Mesendoderm (in vitro differentiated cells): Measurements from ENCODE around the gene GPR152.

Experiments
- DNase-seq: peaks from one replicate; pipeline ENCODE4 v3.0.0; 2013
- H2AK5ac ChIP-seq: 2 replicates; pipeline ENCODE4 v1.6.1; 2013; ENCODE audit warnings: low read length, inconsistent platforms
- H2BK120ac ChIP-seq: 2 replicates; pipeline ENCODE4 v1.6.1; 2013; ENCODE audit warnings: low read depth, mild to moderate bottlenecking, low read length, moderate library complexity, mixed read lengths
- H2BK15ac ChIP-seq: replicated peaks from 2 replicates; pipeline ENCODE4 v1.6.1; 2013; ENCODE audit warnings: low read depth, mild to moderate bottlenecking, moderate library complexity
- H2BK5ac ChIP-seq: 2 replicates; pipeline ENCODE4 v1.6.1; 2013; ENCODE audit warnings: low read length, inconsistent platforms
- H3K18ac ChIP-seq: 2 replicates; pipeline ENCODE4 v1.6.1; 2013; ENCODE audit warnings: mild to moderate bottlenecking, low read length, mixed read lengths
- H3K23ac ChIP-seq: one replicate; pipeline ENCODE4 v1.6.1; 2013; ENCODE audit warnings: low read length
- H3K27ac ChIP-seq: 2 replicates; pipeline ENCODE4 v1.5.1; 2013; ENCODE audit warnings: low read depth, mild to moderate bottlenecking, inconsistent platforms, low read length, moderate library complexity
- H3K27me3 ChIP-seq: 2 replicates; pipeline ENCODE4 v1.6.1; 2013; ENCODE audit warnings: low read length, control low read depth, mild to moderate bottlenecking, inconsistent platforms; ENCODE audit not compliant: insufficient read depth, poor library complexity
- H3K36me3 ChIP-seq: 2 replicates; pipeline ENCODE4 v1.6.1; 2013; ENCODE audit warnings: low read length, inconsistent platforms; ENCODE audit not compliant: control insufficient read depth, insufficient read depth
- H3K4ac ChIP-seq: one replicate; pipeline ENCODE4 v1.6.1; 2013; ENCODE audit warnings: low read depth, mild to moderate bottlenecking, low read length, moderate library complexity
- H3K4me1 ChIP-seq: 2 replicates; pipeline ENCODE4 v1.6.1; 2013; ENCODE audit warnings: low read depth, low read length, inconsistent platforms; ENCODE audit not compliant: control insufficient read depth
- H3K4me2 ChIP-seq: 2 replicates; pipeline ENCODE4 v1.6.1; 2013; ENCODE audit warnings: low read length
- H3K4me3 ChIP-seq: 2 replicates; pipeline ENCODE4 v1.5.1; 2013; ENCODE audit warnings: mild to moderate bottlenecking, low read length
- H3K56ac ChIP-seq: one replicate; pipeline ENCODE4 v1.6.1; 2013; ENCODE audit warnings: low read length
- H3K79me1 ChIP-seq: 2 replicates; pipeline ENCODE4 v1.6.1; 2013; ENCODE audit warnings: low read length, inconsistent platforms
- H3K79me2 ChIP-seq: 2 replicates; pipeline ENCODE4 v1.6.1; 2013; ENCODE audit warnings: mild to moderate bottlenecking, low read length; ENCODE audit not compliant: control insufficient read depth, insufficient read depth
- H3K9ac ChIP-seq: 2 replicates; pipeline ENCODE4 v1.6.1; 2013; ENCODE audit warnings: low read length, inconsistent platforms
- H4K5ac ChIP-seq: one replicate; pipeline ENCODE4 v1.6.1; 2013; ENCODE audit warnings: low read length
- H4K8ac ChIP-seq: one replicate; pipeline ENCODE4 v1.6.1; 2013; ENCODE audit warnings: low read depth, mild to moderate bottlenecking, control low read depth, low read length, moderate library complexity
- WGBS: extraction: QIAGEN DNeasy Blood & Tissue Kit; methylation state at CpG from one replicate; pipeline ENCODE4 v1.1.7; 2013; ENCODE audit warnings: low lambda C conversion rate, missing lambda C conversion rate; ENCODE audit not compliant: insufficient coverage; ENCODE audit errors: extremely low coverage; 5-methylcytosine and 5-hydroxymethylcytosine counted together

The GPR152 gene

DNA sequence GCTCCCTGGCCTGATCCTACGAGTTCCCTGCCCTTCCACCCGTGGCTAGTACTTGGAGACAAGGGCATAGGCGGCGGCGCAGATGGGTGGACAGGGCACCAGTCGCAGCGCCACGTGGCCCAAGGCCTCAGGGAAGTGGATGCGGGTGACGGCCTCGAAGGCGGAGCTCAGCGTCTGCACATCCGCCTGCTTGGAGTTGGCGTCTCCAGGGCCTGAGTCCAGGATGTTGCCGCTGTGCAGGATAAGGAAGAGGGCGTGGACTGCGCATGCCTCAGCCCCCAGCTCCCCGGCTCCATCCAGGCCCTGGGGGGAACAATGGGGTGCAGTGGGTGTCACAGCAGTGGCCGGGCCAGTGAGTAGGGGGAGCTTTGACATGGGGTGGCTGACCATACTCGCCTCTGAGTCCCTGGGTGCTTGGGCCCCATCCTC is 46.0 kb upstream of the GPR152 start:
- H3K79me2 ChIP-seq, result no peaks in the 10 kb centered on the region
- no peak overlapping the region for H3K4me3 ChIP-seq
- H3K79me1 ChIP-seq, result peaks cover 2% of the 10 kb centered on the region
- H3K4me1 ChIP-seq, result no peaks in the 10 kb centered on the region
- DNase-seq, result no peak
- no peak overlapping the region for H4K8ac ChIP-seq
- no peak overlapping the region for H3K23ac ChIP-seq
- no peak overlapping the region for H3K27ac ChIP-seq
- no peak overlapping the region for H3K4me2 ChIP-seq
- no peak overlapping the region for H3K9ac ChIP-seq
- H3K56ac ChIP-seq, result no peak overlapping the region
- no peaks in the 10 kb centered on the region for H3K27me3 ChIP-seq
- no peak overlapping the region for H3K18ac ChIP-seq
- WGBS, result no CpG with 5 or more reads among the region's 21 CpGs
- no peak overlapping the region for H4K5ac ChIP-seq
- no peak overlapping the region for H2BK15ac ChIP-seq
- no peak overlapping the region for H2BK120ac ChIP-seq
- H2BK5ac ChIP-seq, result no peak overlapping the region
- no peaks in the 10 kb centered on the region for H3K36me3 ChIP-seq
- H3K4ac ChIP-seq, result no peak overlapping the region
- no peak overlapping the region for H2AK5ac ChIP-seq

DNA sequence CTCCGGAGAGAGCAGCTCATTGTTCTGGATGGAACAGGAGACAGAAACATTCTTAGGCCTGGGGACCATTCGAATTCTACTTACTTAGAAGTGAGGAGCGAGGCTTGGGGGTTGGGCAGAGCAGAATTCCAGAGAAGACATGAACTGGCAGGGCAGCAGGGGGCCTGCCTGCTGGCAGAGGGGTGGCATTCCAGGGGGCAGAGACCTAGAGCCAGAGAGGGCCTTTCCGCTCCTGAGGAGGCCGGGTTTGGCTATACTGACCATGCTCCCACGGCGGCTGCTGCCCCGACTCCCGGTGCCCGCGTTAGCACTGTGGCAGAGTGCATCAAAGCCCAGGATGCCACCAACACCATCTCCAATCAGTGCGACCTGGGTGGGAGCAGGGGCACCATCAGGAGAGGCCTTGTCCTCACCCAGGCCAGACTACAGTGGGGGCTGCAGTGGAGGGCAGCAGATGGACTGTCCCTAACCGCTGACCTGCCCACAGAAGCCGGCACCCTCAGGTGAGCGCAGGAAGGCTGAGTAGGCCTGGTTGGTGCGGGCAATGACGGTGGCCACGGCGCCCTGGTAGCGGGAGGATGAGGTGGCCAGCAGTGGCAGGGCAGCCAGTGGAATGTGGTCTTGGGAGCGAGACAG is 45.2 kb upstream of the GPR152 start:
- no peak for DNase-seq
- Histone ChIP-seq H3K36me3 (no peaks in the 10 kb centered on the region), H2BK5ac (no peak overlapping the region)

DNA sequence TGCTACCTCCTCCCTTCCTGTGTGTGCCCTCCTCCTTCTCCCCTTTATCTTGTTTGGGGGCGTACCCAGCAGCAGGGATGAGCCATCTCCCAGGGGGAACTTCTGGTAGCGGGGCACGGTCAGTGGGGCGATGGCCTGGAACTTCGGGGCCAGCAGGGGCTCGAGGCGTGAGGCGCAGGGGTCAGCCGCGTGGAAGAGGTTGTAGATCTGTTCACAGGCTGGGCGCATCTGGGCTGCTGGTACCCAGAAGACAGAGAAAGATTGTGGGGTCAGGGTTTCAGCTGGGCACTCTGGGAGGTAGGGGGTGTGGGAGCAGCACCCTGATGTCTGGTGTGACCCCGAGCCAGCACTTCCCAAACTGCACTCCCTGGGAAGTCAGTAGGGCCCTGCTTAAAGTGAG is 43.6 kb upstream of the GPR152 start:
- DNase-seq, result no peak
- H3K23ac ChIP-seq, result no peak overlapping the region
- WGBS, result no CpG with 5 or more reads among the region's 12 CpGs
- no peaks in the 10 kb centered on the region for H3K4me1 ChIP-seq
- no peak overlapping the region for H2AK5ac ChIP-seq
- H3K36me3 ChIP-seq, result peaks cover 4% of the 10 kb centered on the region
- H2BK5ac ChIP-seq, result no peak overlapping the region
- H3K18ac ChIP-seq, result no peak overlapping the region
- no peak overlapping the region for H4K5ac ChIP-seq
- H3K4me3 ChIP-seq, result no peak overlapping the region
- H3K4ac ChIP-seq, result no peak overlapping the region
- no peak overlapping the region for H3K4me2 ChIP-seq
- H3K56ac ChIP-seq, result no peak overlapping the region
- H2BK15ac ChIP-seq, result no peak overlapping the region
- no peak overlapping the region for H3K27ac ChIP-seq
- H3K79me2 ChIP-seq, result no peaks in the 10 kb centered on the region
- H3K27me3 ChIP-seq, result no peaks in the 10 kb centered on the region
- no peak overlapping the region for H4K8ac ChIP-seq
- H2BK120ac ChIP-seq, result no peak overlapping the region
- H3K9ac ChIP-seq, result no peak overlapping the region
- no peaks in the 10 kb centered on the region for H3K79me1 ChIP-seq

More for the DNA sequence above, 45.2 kb upstream of the GPR152 start:
- H3K27me3 ChIP-seq, result no peaks in the 10 kb centered on the region
- no peak overlapping the region for H2AK5ac ChIP-seq
- H3K4ac ChIP-seq, result no peak overlapping the region
- H3K56ac ChIP-seq, result no peak overlapping the region
- H3K27ac ChIP-seq, result no peak overlapping the region
- no peak overlapping the region for H2BK15ac ChIP-seq
- no peak overlapping the region for H3K4me3 ChIP-seq
- H3K4me2 ChIP-seq, result no peak overlapping the region
- no peaks in the 10 kb centered on the region for H3K4me1 ChIP-seq
- no peak overlapping the region for H3K18ac ChIP-seq
- no peaks in the 10 kb centered on the region for H3K79me2 ChIP-seq
- H4K5ac ChIP-seq, result no peak overlapping the region
- H4K8ac ChIP-seq, result no peak overlapping the region
- H3K79me1 ChIP-seq, result no peaks in the 10 kb centered on the region
- WGBS, result no CpG with 5 or more reads among the region's 21 CpGs
- H2BK120ac ChIP-seq, result no peak overlapping the region
- H3K9ac ChIP-seq, result no peak overlapping the region
- H3K23ac ChIP-seq, result no peak overlapping the region

DNA sequence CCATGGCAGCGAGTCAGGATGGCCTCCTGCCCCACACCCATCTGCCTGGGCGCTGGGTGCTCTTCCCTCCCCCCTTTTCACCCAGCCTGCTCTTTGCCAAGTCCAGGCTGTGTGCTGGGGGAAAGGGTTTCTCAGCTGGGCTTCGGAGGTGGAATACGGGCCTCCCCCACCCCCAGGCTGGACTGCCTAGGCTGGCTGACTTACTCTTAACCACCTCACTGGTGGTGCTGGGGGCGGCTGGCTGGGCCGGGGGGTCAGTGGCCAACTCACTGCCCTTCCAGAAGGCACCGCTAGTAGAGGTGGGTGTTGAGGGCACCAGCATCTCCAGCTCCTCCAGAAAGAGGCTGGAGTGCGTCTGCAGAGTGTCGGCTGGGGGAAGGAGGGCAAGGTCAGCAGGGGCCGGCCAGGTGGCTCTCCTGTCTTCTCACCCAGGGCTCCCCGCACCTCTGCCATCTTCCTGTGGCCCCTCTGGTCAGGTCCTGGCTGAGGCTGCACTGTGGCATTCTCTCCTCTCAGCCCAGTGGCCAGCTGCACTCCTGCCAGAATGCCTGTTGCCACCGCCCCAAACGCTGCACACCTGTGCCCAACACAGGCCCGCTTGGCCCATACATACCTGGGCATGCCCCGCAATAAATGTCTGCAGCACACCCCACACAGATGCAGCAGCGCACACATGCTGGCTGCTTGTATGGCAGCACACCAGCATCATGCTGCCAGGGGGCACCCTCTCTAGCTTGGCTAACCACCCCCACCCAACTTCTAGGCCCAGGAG is 42.9 kb upstream of the GPR152 start:
- Histone ChIP-seq H3K36me3 (peaks cover 6% of the 10 kb centered on the region), H3K4ac (no peak overlapping the region)

DNA sequence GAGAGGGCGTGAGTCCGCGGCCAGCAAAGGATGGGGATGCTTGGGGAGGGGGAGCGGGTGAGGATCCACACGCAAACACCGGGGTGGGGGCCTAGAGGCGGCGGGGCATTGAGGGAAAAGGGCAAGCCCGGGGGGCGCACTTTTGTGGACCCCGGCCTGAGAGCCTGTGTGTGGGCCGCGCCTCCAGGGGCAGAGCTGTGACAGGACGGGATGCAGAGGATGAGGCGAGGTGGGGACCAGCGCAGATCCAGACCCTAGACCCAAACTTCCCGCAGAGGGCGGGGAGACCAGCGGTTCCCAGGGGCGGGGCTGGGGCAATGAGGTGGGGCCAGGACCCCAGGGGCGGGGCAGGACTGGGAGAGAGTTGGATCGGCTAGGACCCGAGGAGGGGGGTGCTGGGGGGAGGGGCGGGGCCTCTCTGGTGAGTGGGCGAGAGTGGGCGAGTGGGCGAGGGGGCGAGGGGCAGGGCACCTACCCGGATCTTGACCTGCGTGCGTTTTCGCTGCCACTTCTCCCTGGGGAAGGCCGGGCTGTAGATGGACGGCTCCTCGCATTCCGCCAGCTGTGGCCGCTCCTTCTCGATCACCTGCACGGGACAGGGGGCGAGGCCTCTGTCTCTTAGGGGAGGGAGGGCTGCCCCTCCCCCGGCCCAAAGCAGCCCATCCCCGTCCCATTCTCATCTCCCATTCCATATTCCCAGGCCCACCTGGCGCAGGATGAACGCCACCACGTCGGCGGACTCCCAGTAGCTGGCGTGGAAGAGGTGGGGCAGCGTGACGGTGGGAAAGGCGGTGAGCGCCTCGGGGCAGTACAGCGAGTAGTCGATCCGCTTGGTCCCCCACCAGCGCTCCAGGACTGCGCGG is 42.1 kb upstream of the GPR152 start:
- Histone ChIP-seq H3K36me3 (peaks cover 6% of the 10 kb centered on the region), H3K4me3 (no peak overlapping the region)
- WGBS, result no CpG with 5 or more reads among the region's 59 CpGs

More for the DNA sequence above, 42.9 kb upstream of the GPR152 start:
- no peak overlapping the region for H2BK5ac ChIP-seq
- WGBS, result no CpG with 5 or more reads among the region's 16 CpGs
- H2BK120ac ChIP-seq, result no peak overlapping the region
- H2AK5ac ChIP-seq, result no peak overlapping the region
- H3K18ac ChIP-seq, result no peak overlapping the region
- H3K4me2 ChIP-seq, result no peak overlapping the region
- H3K79me1 ChIP-seq, result no peaks in the 10 kb centered on the region
- DNase-seq, result no peak
- H4K8ac ChIP-seq, result no peak overlapping the region
- no peak overlapping the region for H3K27ac ChIP-seq
- H3K4me3 ChIP-seq, result no peak overlapping the region
- H3K4me1 ChIP-seq, result no peaks in the 10 kb centered on the region
- H3K56ac ChIP-seq, result no peak overlapping the region
- H2BK15ac ChIP-seq, result no peak overlapping the region
- no peak overlapping the region for H3K9ac ChIP-seq
- H3K23ac ChIP-seq, result no peak overlapping the region
- H3K27me3 ChIP-seq, result no peaks in the 10 kb centered on the region
- no peaks in the 10 kb centered on the region for H3K79me2 ChIP-seq
- H4K5ac ChIP-seq, result no peak overlapping the region

More for the DNA sequence above, 42.1 kb upstream of the GPR152 start:
- no peak for DNase-seq
- H3K27ac ChIP-seq, result no peak overlapping the region
- H3K9ac ChIP-seq, result no peak overlapping the region
- H2BK15ac ChIP-seq, result no peak overlapping the region
- H3K27me3 ChIP-seq, result no peaks in the 10 kb centered on the region
- H2BK120ac ChIP-seq, result no peak overlapping the region
- H3K18ac ChIP-seq, result no peak overlapping the region
- no peaks in the 10 kb centered on the region for H3K79me2 ChIP-seq
- no peak overlapping the region for H3K4ac ChIP-seq
- no peak overlapping the region for H2BK5ac ChIP-seq
- H3K4me1 ChIP-seq, result no peaks in the 10 kb centered on the region
- no peak overlapping the region for H2AK5ac ChIP-seq
- no peak overlapping the region for H3K23ac ChIP-seq
- no peaks in the 10 kb centered on the region for H3K79me1 ChIP-seq
- no peak overlapping the region for H3K4me2 ChIP-seq
- H4K8ac ChIP-seq, result no peak overlapping the region
- H3K56ac ChIP-seq, result no peak overlapping the region
- no peak overlapping the region for H4K5ac ChIP-seq
